RWPE1 (cell line): ENCODE results near the gene MROH8.
A peak's percentile ranks its signal among the peaks of the same experiment; 100 is the strongest.
"Not testable (repeated sequence)": the region's sequence is repeated elsewhere in the genome, so short reads cannot be mapped to it uniquely, and the experiment has no call there.

Experiments used
- CTCF ChIA-PET: fragments of 350-600 bp; sonication (Branson Sonifier 250); formaldehyde crosslinking; extraction: SDS; loops from one replicate; lab custom pipeline; 2021; lab: Yijun Ruan, JAX
- POLR2A ChIA-PET: fragments of 400-600 bp; formaldehyde crosslinking; extraction: SDS; loops from one replicate; lab custom pipeline; 2020; ENCODE audit warnings: antibody characterized with exemption; ENCODE audit not compliant: low non-redundant PET; lab: Yijun Ruan, JAX
- DNase-seq: peaks from one replicate; pipeline ENCODE4 v3.0.0; 2012; ENCODE audit warnings: low spot score
- H3K27ac ChIP-seq: fragments of 450-650 bp; 2 replicates; pipeline ENCODE4 v1.5.1; 2017
- CTCF ChIP-seq: fragments of 450-650 bp; conservative IDR thresholded peaks from 2 replicates; pipeline ENCODE4 v1.5.1; 2017; ENCODE audit warnings: low read depth, mild to moderate bottlenecking

MROH8 gene

GRCh38 chr20:37075932-37076685, 103.2 kb downstream of the MROH8 start:
- H3K27ac ChIP-seq, result no peak overlapping the region
- ChIA-PET CTCF (no interaction called here), POLR2A (no interaction called here)
- TF ChIP-seq CTCF, result no peak
- DNase-seq, result no peak

- no peak for DNase-seq
- POLR2A ChIA-PET, result no interaction called here
- CTCF ChIA-PET, result interaction anchor here (0.6 to 1.1 kb wide), 7 partner anchors 15 to 975 kb away, joined by 3 to 5 read pairs (median 4); no protein-coding TSS in a partner anchor
- peak overlapping the region; percentile 73 for H3K27ac ChIP-seq
- no peak for TF ChIP-seq CTCF
Measured at GRCh38 chr20:37072293-37073196, 106.8 kb downstream of the MROH8 start.

GRCh38 chr20:37071481-37071911, 107.9 kb downstream of the MROH8 start:
- peak overlapping the region; percentile 73 for H3K27ac ChIP-seq
- ChIA-PET POLR2A (no interaction called here), CTCF (no interaction called here)
- peak; percentile 63 for DNase-seq
- no peak for TF ChIP-seq CTCF

- DNase-seq, H3K27ac ChIP-seq, POLR2A ChIA-PET, CTCF ChIA-PET: not testable (repeated sequence)
Measured at GRCh38 chr20:37069563-37069962, 109.8 kb downstream of the MROH8 start.

GRCh38 chr20:37066168-37066567, 113.2 kb downstream of the MROH8 start:
- no peak overlapping the region for H3K27ac ChIP-seq
- ChIA-PET POLR2A (no interaction called here), CTCF (interaction anchor here (0.7 kb wide), 1 partner anchor 179 kb away, joined by 4 read pairs; no protein-coding TSS in a partner anchor)
- DNase-seq, result no peak
- TF ChIP-seq CTCF, result no peak

- no peak for TF ChIP-seq CTCF
- no peak for DNase-seq
- ChIA-PET CTCF (interaction anchor here (0.6 kb wide), 2 partner anchors 91 to 128 kb away, joined by 3 read pairs; no protein-coding TSS in a partner anchor), POLR2A (no interaction called here)
- H3K27ac ChIP-seq, result no peak overlapping the region
Measured at GRCh38 chr20:37055276-37055675, 124.1 kb downstream of the MROH8 start.
